ENCODE results near the gene LMBR1.

The LMBR1 gene

DNA sequence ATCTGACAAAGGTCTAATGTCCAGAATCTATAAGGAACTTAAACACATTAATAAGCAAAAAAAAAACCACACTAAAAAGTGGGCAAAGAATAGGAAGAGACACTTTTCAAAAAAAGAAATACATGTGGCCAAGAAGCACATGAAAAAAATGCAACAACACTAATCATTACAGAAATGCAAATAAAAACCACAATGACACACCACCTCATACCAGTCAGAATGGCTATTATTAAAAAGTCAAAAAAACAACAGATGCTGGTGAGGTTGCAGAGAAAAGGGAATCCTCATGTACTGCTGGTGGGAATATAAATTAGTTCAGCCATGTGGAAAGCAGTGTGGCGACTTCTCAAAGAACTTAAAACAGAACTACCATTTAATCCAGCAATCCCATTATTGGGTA is 119.0 kb downstream of the LMBR1 start:
- H2AFZ ChIP-seq (ENCODE audit: low read depth): no peak overlapping the region
- H3K4me3 ChIP-seq (IDR thresholded peaks at IDR 0.05; ENCODE audit: insufficient read depth, low read depth, low read length): no peak overlapping the region
- no peaks in the 10 kb centered on the region for H3K27me3 ChIP-seq (ENCODE audit: insufficient read depth, low read depth)
- 0 out of 2 replicates have a peak, but pooled peaks cover 11% of the 10 kb centered on the region for H3K79me2 ChIP-seq (ENCODE audit: insufficient read depth, low read depth)
- TF ChIP-seq, protein P1, sequence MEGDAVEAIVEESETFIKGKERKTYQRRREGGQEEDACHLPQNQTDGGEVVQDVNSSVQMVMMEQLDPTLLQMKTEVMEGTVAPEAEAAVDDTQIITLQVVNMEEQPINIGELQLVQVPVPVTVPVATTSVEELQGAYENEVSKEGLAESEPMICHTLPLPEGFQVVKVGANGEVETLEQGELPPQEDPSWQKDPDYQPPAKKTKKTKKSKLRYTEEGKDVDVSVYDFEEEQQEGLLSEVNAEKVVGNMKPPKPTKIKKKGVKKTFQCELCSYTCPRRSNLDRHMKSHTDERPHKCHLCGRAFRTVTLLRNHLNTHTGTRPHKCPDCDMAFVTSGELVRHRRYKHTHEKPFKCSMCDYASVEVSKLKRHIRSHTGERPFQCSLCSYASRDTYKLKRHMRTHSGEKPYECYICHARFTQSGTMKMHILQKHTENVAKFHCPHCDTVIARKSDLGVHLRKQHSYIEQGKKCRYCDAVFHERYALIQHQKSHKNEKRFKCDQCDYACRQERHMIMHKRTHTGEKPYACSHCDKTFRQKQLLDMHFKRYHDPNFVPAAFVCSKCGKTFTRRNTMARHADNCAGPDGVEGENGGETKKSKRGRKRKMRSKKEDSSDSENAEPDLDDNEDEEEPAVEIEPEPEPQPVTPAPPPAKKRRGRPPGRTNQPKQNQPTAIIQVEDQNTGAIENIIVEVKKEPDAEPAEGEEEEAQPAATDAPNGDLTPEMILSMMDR (conservative IDR thresholded peaks at IDR 0.05; ENCODE audit: low read depth, low read length): no peak
- no peak overlapping the region for H3K9ac ChIP-seq
- H3K27ac ChIP-seq: no peak overlapping the region
- H3K36me3 ChIP-seq (ENCODE audit: insufficient read depth): no peaks in the 10 kb centered on the region
- no peak overlapping the region for H3K4me2 ChIP-seq
- H4K20me1 ChIP-seq (ENCODE audit: insufficient read depth): no peaks in the 10 kb centered on the region
- peaks cover 16% of the 10 kb centered on the region for H3K4me1 ChIP-seq (ENCODE audit: low read depth, poor library complexity, severe bottlenecking)

DNA sequence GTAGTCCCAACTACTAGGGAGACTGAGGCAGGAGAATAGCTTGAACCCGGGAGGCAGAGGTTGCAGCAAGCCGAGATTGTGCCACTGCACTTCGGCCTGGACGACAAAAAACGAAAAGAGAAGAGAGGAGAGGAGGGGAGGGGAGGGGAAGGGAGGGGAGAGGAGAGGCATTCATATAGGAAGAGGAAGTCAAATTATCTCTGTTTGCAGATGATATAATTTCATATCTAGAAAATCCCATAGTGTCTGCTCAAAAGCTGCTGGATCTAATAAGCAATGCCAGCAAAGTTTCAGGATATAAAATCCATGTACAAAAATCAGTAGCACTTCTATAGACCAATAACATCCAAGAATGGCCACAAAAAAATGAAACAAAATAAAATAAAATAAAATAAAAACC is 120.3 kb downstream of the LMBR1 start:
- no peak overlapping the region for H3K4me2 ChIP-seq

DNA sequence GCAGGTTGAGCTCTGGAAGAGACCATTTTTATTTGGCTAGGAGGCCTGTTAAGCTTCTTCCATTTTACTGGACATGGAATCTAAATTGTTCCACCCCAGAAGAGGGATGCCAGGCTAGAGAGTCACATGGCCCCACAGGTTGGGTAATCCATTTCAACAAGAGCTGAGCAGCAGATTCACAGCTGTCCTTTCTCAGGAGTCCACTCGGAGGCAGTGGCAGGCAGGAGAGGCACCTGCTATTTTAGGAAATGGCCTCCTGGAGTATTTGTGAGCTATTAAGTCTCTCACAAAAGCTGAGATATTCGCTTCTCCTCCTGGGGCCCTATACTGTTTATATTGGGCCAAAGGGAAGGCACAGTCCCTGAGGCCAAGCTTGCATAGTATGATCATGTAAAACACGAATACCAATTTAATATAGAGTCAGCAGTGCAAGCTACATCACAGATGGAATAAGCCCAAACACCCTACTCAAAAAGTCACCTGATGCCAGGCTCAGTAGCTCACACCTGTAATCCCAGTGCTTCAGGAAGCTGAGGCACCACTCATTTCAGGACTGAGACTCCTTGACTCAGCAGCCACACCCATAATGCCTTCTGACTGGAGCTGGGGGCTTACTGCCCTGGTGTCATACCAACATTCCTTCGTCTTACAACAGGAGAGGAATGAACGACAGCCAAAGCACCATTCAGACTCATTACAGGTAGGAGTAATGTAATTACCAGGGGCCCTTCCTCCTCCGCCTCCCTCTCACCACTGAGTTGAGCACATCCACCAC is 124.1 kb downstream of the LMBR1 start:
- no peak overlapping the region for H2AFZ ChIP-seq (ENCODE audit: low read depth)
- TF ChIP-seq, protein P1 (conservative IDR thresholded peaks at IDR 0.05; ENCODE audit: low read depth, low read length): no peak
- H3K79me2 ChIP-seq (ENCODE audit: insufficient read depth, low read depth): 0 out of 2 replicates have a peak, but pooled peaks cover 11% of the 10 kb centered on the region
- no peaks in the 10 kb centered on the region for H4K20me1 ChIP-seq (ENCODE audit: insufficient read depth)
- no peak overlapping the region for H3K27ac ChIP-seq
- H3K4me1 ChIP-seq (ENCODE audit: low read depth, poor library complexity, severe bottlenecking): peaks cover 17% of the 10 kb centered on the region
- H3K36me3 ChIP-seq (ENCODE audit: insufficient read depth): no peaks in the 10 kb centered on the region
- H3K9ac ChIP-seq: no peak overlapping the region
- H3K27me3 ChIP-seq (ENCODE audit: insufficient read depth, low read depth): no peaks in the 10 kb centered on the region
- no peak overlapping the region for H3K4me3 ChIP-seq (IDR thresholded peaks at IDR 0.05; ENCODE audit: insufficient read depth, low read depth, low read length)
- H3K4me2 ChIP-seq: no peak overlapping the region

More for the DNA sequence above, 120.3 kb downstream of the LMBR1 start:
- TF ChIP-seq, protein P1 (conservative IDR thresholded peaks at IDR 0.05; ENCODE audit: low read depth, low read length): no peak
- 0 out of 2 replicates have a peak, but pooled peaks cover 11% of the 10 kb centered on the region for H3K79me2 ChIP-seq (ENCODE audit: insufficient read depth, low read depth)
- H3K27me3 ChIP-seq (ENCODE audit: insufficient read depth, low read depth): no peaks in the 10 kb centered on the region
- H4K20me1 ChIP-seq (ENCODE audit: insufficient read depth): no peaks in the 10 kb centered on the region
- H3K4me1 ChIP-seq (ENCODE audit: low read depth, poor library complexity, severe bottlenecking): peaks cover 22% of the 10 kb centered on the region
- no peak overlapping the region for H3K9ac ChIP-seq
- no peak overlapping the region for H2AFZ ChIP-seq (ENCODE audit: low read depth)
- no peaks in the 10 kb centered on the region for H3K36me3 ChIP-seq (ENCODE audit: insufficient read depth)
- H3K4me3 ChIP-seq (IDR thresholded peaks at IDR 0.05; ENCODE audit: insufficient read depth, low read depth, low read length): no peak overlapping the region
- no peak overlapping the region for H3K27ac ChIP-seq

DNA sequence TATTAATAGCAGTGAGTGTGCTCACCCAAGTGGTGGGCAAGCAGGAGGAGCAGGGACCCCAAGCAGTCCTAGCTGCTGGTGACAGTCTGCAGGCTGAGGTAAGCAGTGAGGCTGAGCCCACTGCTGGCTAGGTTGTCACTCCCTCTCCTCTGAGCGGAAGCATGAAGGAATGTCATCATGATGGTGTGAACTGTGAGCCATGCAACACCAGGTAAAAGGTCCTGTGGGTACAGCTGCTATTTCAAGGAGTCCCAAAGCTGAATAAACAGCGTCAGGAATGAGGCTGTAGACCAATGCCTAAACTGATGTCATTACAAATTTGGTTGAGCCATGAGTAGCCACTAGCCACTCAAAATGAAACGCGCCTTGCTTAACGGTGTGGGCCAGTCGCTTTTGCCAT is 126.3 kb downstream of the LMBR1 start:
- Histone ChIP-seq H3K27ac (no peak overlapping the region), H3K79me2 (ENCODE audit: insufficient read depth, low read depth) (0 out of 2 replicates have a peak, but pooled peaks cover 8% of the 10 kb centered on the region), H2AFZ (ENCODE audit: low read depth) (no peak overlapping the region), H3K4me1 (ENCODE audit: low read depth, poor library complexity, severe bottlenecking) (peaks cover 17% of the 10 kb centered on the region), H4K20me1 (ENCODE audit: insufficient read depth) (no peaks in the 10 kb centered on the region), H3K27me3 (ENCODE audit: insufficient read depth, low read depth) (no peaks in the 10 kb centered on the region), H3K36me3 (ENCODE audit: insufficient read depth) (no peaks in the 10 kb centered on the region; the same call in 1 of the 2 replicates), H3K4me2 (no peak overlapping the region), H3K9ac (no peak overlapping the region), H3K4me3 (IDR thresholded peaks at IDR 0.05; ENCODE audit: insufficient read depth, low read depth, low read length) (no peak overlapping the region)
- TF ChIP-seq, protein P1 (conservative IDR thresholded peaks at IDR 0.05; ENCODE audit: low read depth, low read length): no peak

Measured in KMS-11 (cell line).